ENCODE measurements around the gene TLE3. TPM values are rescaled to one million over a fixed set of nuclear protein-coding genes. Genes with fewer than 3 reads are reported as not detected.
A peak's percentile ranks its signal among the peaks of the same experiment; 100 is the strongest.

TLE3 gene
- total and polyA plus RNA-seq, 2 experiments from 2014 or later = 21.2 to 45.9 TPM

GRCh38 chr15:70127770-70128413 is 30.2 kb upstream of the TLE3 start:
- Histone ChIP-seq H3K27me3 (no peaks in the 10 kb centered on the region), H3K4me3 (no peak overlapping the region), H4K20me1 (ENCODE audit: insufficient read depth, poor library complexity, severe bottlenecking) (no peaks in the 10 kb centered on the region), H3K9me2 (replicated peaks; ENCODE audit: insufficient read depth) (no peaks in the 10 kb centered on the region), H3K4me1 (ENCODE audit: insufficient read depth) (no peaks in the 10 kb centered on the region), H2AFZ (no peak overlapping the region), H3K36me3 (replicated peaks; ENCODE audit: insufficient read depth, low read depth) (no peaks in the 10 kb centered on the region), H3K9me3 (ENCODE audit: low read depth) (no peaks in the 10 kb centered on the region), H3K4me2 (no peak overlapping the region), H3K27ac (no peak overlapping the region), H3K79me2 (no peaks in the 10 kb centered on the region)
- 92% methylated on average over 3 of the region's 3 CpGs for WGBS (ENCODE audit: low lambda C conversion rate, missing lambda C conversion rate)
- TF ChIP-seq CTCF (IDR thresholded peaks at IDR 0.05; ENCODE audit: poor library complexity) (no peak), EZH2 (IDR thresholded peaks at IDR 0.05; ENCODE audit: borderline replicate concordance) (no peak), EZH2phosphoT487 (IDR thresholded peaks at IDR 0.05; ENCODE audit: low read depth, severe bottlenecking, unreplicated experiment) (no peak)
- DNase-seq (ENCODE audit: low spot score) = no peak

- DNase-seq (ENCODE audit: low spot score) = peak; percentile 40
- Histone ChIP-seq H2AFZ (no peak overlapping the region), H3K79me2 (no peaks in the 10 kb centered on the region), H3K27ac (no peak overlapping the region), H3K9me3 (ENCODE audit: low read depth) (no peaks in the 10 kb centered on the region), H3K4me3 (no peak overlapping the region), H3K27me3 (no peaks in the 10 kb centered on the region), H3K36me3 (replicated peaks; ENCODE audit: insufficient read depth, low read depth) (no peaks in the 10 kb centered on the region), H3K4me2 (no peak overlapping the region), H4K20me1 (ENCODE audit: insufficient read depth, poor library complexity, severe bottlenecking) (no peaks in the 10 kb centered on the region), H3K4me1 (ENCODE audit: insufficient read depth) (no peaks in the 10 kb centered on the region), H3K9me2 (replicated peaks; ENCODE audit: insufficient read depth) (no peaks in the 10 kb centered on the region)
- no peak for TF ChIP-seq EZH2phosphoT487 (IDR thresholded peaks at IDR 0.05; ENCODE audit: low read depth, severe bottlenecking, unreplicated experiment)
- no peak for TF ChIP-seq EZH2 (IDR thresholded peaks at IDR 0.05; ENCODE audit: borderline replicate concordance)
- TF ChIP-seq CTCF (IDR thresholded peaks at IDR 0.05; ENCODE audit: poor library complexity) = no peak
- 57% methylated on average over 6 of the region's 6 CpGs for WGBS (ENCODE audit: low lambda C conversion rate, missing lambda C conversion rate)
These were observed 29.6 kb upstream of the TLE3 start for GRCh38 chr15:70127288-70127746.

- WGBS (ENCODE audit: low lambda C conversion rate, missing lambda C conversion rate) = 93% methylated on average over 4 of the region's 4 CpGs
- Histone ChIP-seq H3K4me1 (ENCODE audit: insufficient read depth) (peaks cover 6% of the 10 kb centered on the region), H3K4me3 (no peak overlapping the region), H3K27me3 (no peaks in the 10 kb centered on the region), H2AFZ (no peak overlapping the region), H3K9me2 (replicated peaks; ENCODE audit: insufficient read depth) (no peaks in the 10 kb centered on the region), H3K36me3 (replicated peaks; ENCODE audit: insufficient read depth, low read depth) (no peaks in the 10 kb centered on the region), H3K9me3 (ENCODE audit: low read depth) (no peaks in the 10 kb centered on the region), H4K20me1 (ENCODE audit: insufficient read depth, poor library complexity, severe bottlenecking) (no peaks in the 10 kb centered on the region), H3K27ac (no peak overlapping the region), H3K4me2 (no peak overlapping the region), H3K79me2 (no peaks in the 10 kb centered on the region)
- no peak for TF ChIP-seq EZH2 (IDR thresholded peaks at IDR 0.05; ENCODE audit: borderline replicate concordance)
- no peak for TF ChIP-seq EZH2phosphoT487 (IDR thresholded peaks at IDR 0.05; ENCODE audit: low read depth, severe bottlenecking, unreplicated experiment)
- no peak for TF ChIP-seq CTCF (IDR thresholded peaks at IDR 0.05; ENCODE audit: poor library complexity)
- no peak for DNase-seq (ENCODE audit: low spot score)
These were observed 28.6 kb upstream of the TLE3 start for GRCh38 chr15:70126362-70126761.

Measured in hepatocyte (in vitro differentiated cells).